GM06990 (cell line): Measurements from ENCODE around the gene FADS1.

Experiments
- DNase-seq: peaks from one replicate; pipeline ENCODE4 v3.0.0-alpha.2; 2011; ENCODE audit not compliant: insufficient read length; ENCODE audit errors: extremely low read depth
- H3K27me3 ChIP-seq: replicated peaks from 2 replicates; pipeline ENCODE4 v1.6.0; 2011; ENCODE audit warnings: low read length; ENCODE audit not compliant: control insufficient read depth, insufficient read depth
- H3K36me3 ChIP-seq: 2 replicates; pipeline ENCODE4 v1.5.1; 2011; ENCODE audit warnings: low read length; ENCODE audit not compliant: control insufficient read depth, insufficient read depth
- H3K4me3 ChIP-seq: replicated peaks from 2 replicates; pipeline ENCODE4 v1.5.1; 2011; ENCODE audit warnings: low read depth, mild to moderate bottlenecking, control low read depth, low read length
- CTCF ChIP-seq: IDR thresholded peaks from 2 replicates; pipeline ENCODE4 v1.5.1; 2011; ENCODE audit warnings: low read length, control low read depth, mild to moderate bottlenecking, inconsistent platforms; ENCODE audit not compliant: insufficient read depth, poor library complexity, severe bottlenecking

Gene FADS1

GRCh38 chr11:61803889-61804647 lies 12.7 kb downstream of the FADS1 start:
- no peak overlapping the region for H3K4me3 ChIP-seq
- H3K27me3 ChIP-seq, result no peaks in the 10 kb centered on the region
- DNase-seq, result no peak
- peaks cover 27% of the 10 kb centered on the region for H3K36me3 ChIP-seq
- TF ChIP-seq CTCF, result no peak

- peaks cover 25% of the 10 kb centered on the region for H3K36me3 ChIP-seq
- no peak for DNase-seq
- no peaks in the 10 kb centered on the region for H3K27me3 ChIP-seq
- TF ChIP-seq CTCF, result no peak
- H3K4me3 ChIP-seq, result no peak overlapping the region
Observed at GRCh38 chr11:61802605-61803004, 14.2 kb downstream of the FADS1 start.

GRCh38 chr11:61800331-61801281 lies 16.2 kb downstream of the FADS1 start:
- H3K36me3 ChIP-seq, result peaks cover 23% of the 10 kb centered on the region

GRCh38 chr11:61799665-61800284 lies 17.0 kb downstream of the FADS1 start:
- no peak for DNase-seq
- Histone ChIP-seq H3K36me3 (peaks cover 24% of the 10 kb centered on the region), H3K27me3 (no peaks in the 10 kb centered on the region), H3K4me3 (no peak overlapping the region)
- no peak for TF ChIP-seq CTCF

More at GRCh38 chr11:61800331-61801281, 16.2 kb downstream of the FADS1 start:
- Histone ChIP-seq H3K27me3 (no peaks in the 10 kb centered on the region), H3K4me3 (no peak overlapping the region)
- no peak for DNase-seq
- TF ChIP-seq CTCF, result no peak

- DNase-seq, result no peak
- peak; percentile 68 for TF ChIP-seq CTCF
Observed at GRCh38 chr11:61797263-61797944, 19.4 kb downstream of the FADS1 start.

More at GRCh38 chr11:61797263-61797944, 19.4 kb downstream of the FADS1 start:
- Histone ChIP-seq H3K27me3 (no peaks in the 10 kb centered on the region), H3K4me3 (no peak overlapping the region), H3K36me3 (peaks cover 11% of the 10 kb centered on the region)
